ENCODE data around the gene VRK3. TPM values are rescaled to one million over a fixed set of nuclear protein-coding genes. Genes with fewer than 3 reads are reported as not detected.

VRK3 gene
- total RNA-seq, 1 experiment from 2014 or later: 28.6 TPM

DNA sequence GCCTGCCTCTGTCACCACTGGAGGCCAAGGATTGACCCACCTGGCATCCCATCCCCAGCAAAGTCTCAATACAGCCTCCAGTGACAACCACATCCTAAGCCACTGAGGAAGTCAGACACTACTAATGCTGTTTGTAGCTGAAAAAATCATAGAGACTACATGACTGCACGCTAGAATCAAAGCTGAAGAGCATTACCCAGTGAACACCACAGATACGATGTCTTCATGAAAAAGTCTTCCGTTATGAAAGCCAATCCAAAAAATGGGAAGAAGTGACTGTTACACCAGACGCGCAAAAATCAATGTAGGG, 84.7 kb downstream of the VRK3 start:
- in situ Hi-C loops (cut with HindIII; ENCODE audit: low sequenced_read_pairs): no loop called here
- no peak for DNase-seq (ENCODE audit: low spot score)

- no peak for DNase-seq (ENCODE audit: low spot score)
- in situ Hi-C loops (cut with HindIII; ENCODE audit: low sequenced_read_pairs): no loop called here
Measured at GRCh38 chr19:49939721-49940481, 85.3 kb downstream of the VRK3 start.

DNA sequence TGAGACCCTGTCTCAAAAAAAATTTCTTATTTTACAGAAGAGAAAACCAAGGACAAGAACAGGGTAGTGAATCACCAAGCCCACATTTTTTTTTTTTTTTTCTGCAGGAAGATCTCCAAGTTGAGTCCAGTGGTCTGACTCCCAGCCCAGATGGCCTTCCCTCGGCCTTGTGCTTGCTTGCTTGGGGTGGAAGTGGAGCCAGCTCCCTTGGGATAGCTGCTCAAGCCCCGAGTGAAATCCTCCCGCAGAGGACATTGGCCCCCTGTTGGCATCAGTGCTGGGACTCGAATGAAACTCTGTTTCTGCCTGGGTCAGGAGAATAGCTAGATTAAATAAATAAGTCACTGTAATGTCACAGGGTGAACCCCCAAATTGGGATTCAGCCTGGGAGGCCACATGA, 86.5 kb downstream of the VRK3 start:
- in situ Hi-C loops (cut with HindIII; ENCODE audit: low sequenced_read_pairs): no loop called here
- no peak for DNase-seq (ENCODE audit: low spot score)

GRCh38 chr19:49937750-49938381, 87.3 kb downstream of the VRK3 start:
- in situ Hi-C loops (cut with HindIII; ENCODE audit: low sequenced_read_pairs): no loop called here
- DNase-seq (ENCODE audit: low spot score): peak; percentile 75

GRCh38 chr19:49936549-49936948, 88.6 kb downstream of the VRK3 start:
- in situ Hi-C loops (cut with HindIII; ENCODE audit: low sequenced_read_pairs): no loop called here
- DNase-seq (ENCODE audit: low spot score): no peak

DNA sequence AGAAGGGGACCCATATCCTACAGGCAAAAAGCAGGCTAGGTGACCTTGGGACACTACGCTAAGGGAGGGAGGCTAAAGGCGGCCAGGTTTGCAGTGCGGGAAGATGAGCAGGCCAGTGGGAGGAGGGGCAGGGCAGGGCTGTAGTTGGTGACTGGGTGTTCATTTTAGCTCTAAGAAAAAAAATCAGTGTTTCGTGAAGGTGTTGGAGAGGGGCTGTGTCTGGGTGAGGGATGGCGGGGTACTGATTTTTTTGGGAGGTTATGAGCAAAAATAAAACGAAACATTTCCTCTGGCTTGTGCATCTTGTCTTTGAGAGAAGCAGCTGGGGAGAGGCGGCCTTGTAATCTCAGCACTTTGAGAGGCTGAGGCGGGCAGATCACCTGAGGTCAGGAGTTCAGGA, 91.5 kb downstream of the VRK3 start:
- DNase-seq (ENCODE audit: low spot score): no peak
- in situ Hi-C loops (cut with HindIII; ENCODE audit: low sequenced_read_pairs): no loop called here

DNA sequence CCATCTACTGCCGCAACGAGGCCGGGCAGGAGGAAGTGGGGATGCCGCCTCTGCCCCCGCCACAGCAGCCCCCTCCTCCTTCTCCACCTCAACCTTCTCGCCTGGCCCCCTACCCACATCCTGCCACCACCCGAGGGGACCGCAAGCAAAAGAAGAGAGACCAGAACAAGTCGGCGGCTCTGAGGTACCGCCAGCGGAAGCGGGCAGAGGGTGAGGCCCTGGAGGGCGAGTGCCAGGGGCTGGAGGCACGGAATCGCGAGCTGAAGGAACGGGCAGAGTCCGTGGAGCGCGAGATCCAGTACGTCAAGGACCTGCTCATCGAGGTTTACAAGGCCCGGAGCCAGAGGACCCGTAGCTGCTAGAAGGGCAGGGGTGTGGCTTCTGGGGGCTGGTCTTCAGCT, 92.4 kb downstream of the VRK3 start:
- in situ Hi-C loops (cut with HindIII; ENCODE audit: low sequenced_read_pairs): no loop called here
- no peak for DNase-seq (ENCODE audit: low spot score)

- in situ Hi-C loops (cut with HindIII; ENCODE audit: low sequenced_read_pairs): no loop called here
- DNase-seq (ENCODE audit: low spot score): no peak
Measured at GRCh38 chr19:49932041-49932451, 93.1 kb downstream of the VRK3 start.

DNA sequence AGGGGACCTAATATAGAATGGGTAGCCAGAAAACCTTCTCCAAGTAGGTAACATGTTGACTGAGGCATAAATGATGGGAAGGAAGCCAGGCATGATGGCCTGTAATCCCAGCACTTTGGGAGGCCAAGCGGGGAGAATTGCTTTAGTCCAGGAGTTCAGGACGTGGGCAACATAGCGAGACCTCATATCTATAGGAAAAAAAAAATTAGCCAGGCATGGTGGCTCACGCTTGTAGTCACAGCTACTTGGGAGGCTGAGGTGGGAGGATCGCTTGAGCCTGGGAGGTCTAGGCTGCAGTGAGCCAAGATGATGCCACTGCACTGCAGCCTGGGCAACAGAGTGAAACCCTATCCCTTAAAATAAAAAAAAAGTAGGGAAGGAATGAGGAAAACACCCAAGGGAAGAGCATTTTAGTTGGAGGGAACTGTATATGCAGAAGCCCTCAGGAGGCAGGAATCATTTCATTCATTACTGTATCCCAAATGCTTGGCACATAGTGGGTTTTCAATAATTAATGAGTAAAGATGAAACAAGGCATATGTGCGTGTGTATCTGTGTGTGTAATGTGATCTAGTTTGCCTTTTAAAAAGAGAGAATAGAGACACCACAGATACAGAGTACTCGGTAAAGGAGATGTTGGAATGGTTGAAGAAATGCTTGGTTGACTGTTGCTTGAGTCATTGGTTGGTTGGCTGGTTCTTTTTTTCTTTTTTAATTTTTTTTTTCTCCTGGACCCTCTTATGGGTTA, 93.7 kb downstream of the VRK3 start:
- no peak for DNase-seq (ENCODE audit: low spot score)
- in situ Hi-C loops (cut with HindIII; ENCODE audit: low sequenced_read_pairs): no loop called here

DNA sequence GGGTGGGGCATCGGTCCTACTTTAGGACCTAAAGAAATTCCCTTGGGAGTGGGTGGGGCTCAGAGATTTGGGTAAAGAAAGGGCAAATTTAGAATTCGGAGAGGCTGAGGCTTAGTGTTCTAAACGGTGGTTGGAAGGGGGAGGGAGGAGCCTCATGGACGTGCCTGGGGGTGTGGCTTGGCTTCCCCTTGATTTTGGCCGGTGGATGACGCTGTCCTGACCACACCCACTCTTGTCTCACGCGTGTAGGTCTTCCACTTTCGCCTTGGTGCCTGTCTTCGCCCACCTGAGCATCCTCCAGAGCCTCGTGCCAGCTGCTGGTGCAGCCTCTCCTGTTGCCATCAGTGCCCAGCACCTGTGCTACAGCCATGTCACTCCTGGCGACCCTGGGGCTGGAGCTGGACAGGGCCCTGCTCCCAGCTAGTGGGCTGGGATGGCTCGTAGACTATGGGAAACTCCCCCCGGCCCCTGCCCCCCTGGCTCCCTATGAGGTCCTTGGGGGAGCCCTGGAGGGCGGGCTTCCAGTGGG, 94.6 kb downstream of the VRK3 start:
- no peak for DNase-seq (ENCODE audit: low spot score)
- in situ Hi-C loops (cut with HindIII; ENCODE audit: low sequenced_read_pairs): no loop called here

- peak; percentile 98 for DNase-seq (ENCODE audit: low spot score)
- in situ Hi-C loops (cut with HindIII; ENCODE audit: low sequenced_read_pairs): no loop called here
Measured at GRCh38 chr19:49929611-49930482, 95.3 kb downstream of the VRK3 start.

- peak; percentile 82 for DNase-seq (ENCODE audit: low spot score)
- in situ Hi-C loops (cut with HindIII; ENCODE audit: low sequenced_read_pairs): no loop called here
Measured at GRCh38 chr19:49929121-49929610, 96.0 kb downstream of the VRK3 start, which contains the start of the genes ATF5 and NUP62. Gene ATF5, plus strand, starts transcription at chr19:49929205. Its CDS starts 1,646 bp downstream, at chr19:49930851. Gene NUP62, minus strand, starts transcription at chr19:49929504. Its CDS starts 19,697 bp downstream, at chr19:49909807.

- in situ Hi-C loops (cut with HindIII; ENCODE audit: low sequenced_read_pairs): no loop called here
- DNase-seq (ENCODE audit: low spot score): no peak
Measured at GRCh38 chr19:49927526-49928264, 97.5 kb downstream of the VRK3 start.

- no peak for DNase-seq (ENCODE audit: low spot score)
- in situ Hi-C loops (cut with HindIII; ENCODE audit: low sequenced_read_pairs): no loop called here
Measured at GRCh38 chr19:49926515-49926914, 98.7 kb downstream of the VRK3 start.

Other genes starting within 250 kb of the VRK3 start
- 33.9 and 38.6 TPM in 2 replicates for gene FUZ, start 212.1 kb downstream of the VRK3 start, total RNA-seq (2014; rRNA removed; shearing (Covaris generic))
- gene MED25, start 207.1 kb downstream of the VRK3 start, total RNA-seq (2014; rRNA removed; shearing (Covaris generic)): 30.2 and 44.7 TPM in 2 replicates
- 147 and 166 TPM in 2 replicates for gene PTOV1, start 174.2 kb downstream of the VRK3 start, total RNA-seq (2014; rRNA removed; shearing (Covaris generic))
- 90.2 and 111 TPM in 2 replicates for gene PNKP, start 157.8 kb downstream of the VRK3 start, total RNA-seq (2014; rRNA removed; shearing (Covaris generic))
- 14.0 and 18.0 TPM in 2 replicates for gene AKT1S1, start 148.0 kb downstream of the VRK3 start, total RNA-seq (2014; rRNA removed; shearing (Covaris generic))
- 6.5 and 7.6 TPM in 2 replicates for gene TBC1D17, start 147.7 kb downstream of the VRK3 start, total RNA-seq (2014; rRNA removed; shearing (Covaris generic))
- 0.07 and 0.80 TPM in 2 replicates for gene IL4I1, start 128.5 kb downstream of the VRK3 start, total RNA-seq (2014; rRNA removed; shearing (Covaris generic))
- 9.4 and 12.4 TPM in 2 replicates for gene ATF5, start 96.2 kb downstream of the VRK3 start, total RNA-seq (2014; rRNA removed; shearing (Covaris generic))
- 79.9 and 86.1 TPM in 2 replicates for gene NUP62, start 95.9 kb downstream of the VRK3 start, total RNA-seq (2014; rRNA removed; shearing (Covaris generic))
- not detected in 2 replicates for gene SIGLEC11, start 64.2 kb downstream of the VRK3 start, total RNA-seq (2014; rRNA removed; shearing (Covaris generic))
- gene ZNF473, start 633 bp upstream of the VRK3 start, total RNA-seq (2014; rRNA removed; shearing (Covaris generic)): 15.5 and 42.5 TPM in 2 replicates
- gene IZUMO2, start 137.9 kb upstream of the VRK3 start, total RNA-seq (2014; rRNA removed; shearing (Covaris generic)): not detected in 2 replicates
- gene MYH14, start 178.2 kb upstream of the VRK3 start, total RNA-seq (2014; rRNA removed; shearing (Covaris generic)): 8.8 and 10.3 TPM in 2 replicates

Data from G401 (cell line).